K562 (cell line): Measurements from ENCODE around the gene ILF2. TPM values are rescaled to one million over a fixed set of nuclear protein-coding genes. Genes with fewer than 3 reads are reported as not detected.

Experiments
- ATAC-seq: fragments of 200-7000 bp; cut with Tn5 transposase; 3 replicates; pipeline ENCODE4 v1.9.1; 2020; ENCODE audit warnings: moderate library complexity
- BruUV-seq: library from RNA; stranded (reverse); fragments of 400-500 nt; replicated peaks from 2 replicates; lab custom pipeline; 2021; lab: Mats Ljungman, UMichigan
- CTCF ChIA-PET: fragments of 300-600 bp; formaldehyde crosslinking; extraction: SDS; loops from one replicate; lab custom pipeline; 2021; ENCODE audit warnings: low intra/inter-chr PET ratio; lab: Yijun Ruan, JAX
- POLR2A ChIA-PET: fragments of 300-600, 350-650 bp; sonication (Branson Sonifier 250); formaldehyde crosslinking; extraction: SDS; loops from one replicate; lab custom pipeline; 2021; ENCODE audit warnings: antibody characterized with exemption, inconsistent platforms; lab: Yijun Ruan, JAX
- DNase-seq, 4 experiments: peaks; one replicate each; pipeline versions ENCODE4 v3.0.0 to v3.0.0-alpha.2; 2011 to 2018; ENCODE audit warnings: low spot score in 3 of 4, mixed read lengths in 3 of 4; ENCODE audit errors: extremely low read depth in 1 of 4
- FAIRE-seq: peaks from 2 replicates; lab custom pipeline; 2011; peaks lifted over from hg19 to GRCh38; lab: Jason Lieb, UNC
- H2AFZ ChIP-seq: 2 replicates; pipeline ENCODE4 v1.6.0; 2011; ENCODE audit warnings: low read depth, low read length, control low read depth, inconsistent platforms
- H3K27ac ChIP-seq: fragments of 200-600 bp; 3 replicates; pipeline ENCODE4 v1.8.0; 2011; ENCODE audit warnings: low read depth, mild to moderate bottlenecking, control low read depth, inconsistent platforms, low read length, moderate library complexity, mixed read lengths; ENCODE audit errors: extremely low read depth
- H3K27me3 ChIP-seq, 2 experiments: fragments of 300-600 bp in 1 of 2; 2 replicates in 1 of 2; 3 replicates in 1 of 2; pipeline versions ENCODE4 v1.6.0 to v1.8.0; 2011; ENCODE audit warnings: inconsistent platforms in 2 of 2, low read length in 2 of 2, mild to moderate bottlenecking in 1 of 2, mixed read lengths in 1 of 2, moderate library complexity in 1 of 2; ENCODE audit not compliant: control insufficient read depth in 2 of 2, insufficient read depth in 2 of 2
- H3K36me3 ChIP-seq: fragments of 300-600 bp; 3 replicates; pipeline ENCODE4 v1.8.0; 2011; ENCODE audit warnings: mild to moderate bottlenecking, low read length, inconsistent platforms; ENCODE audit not compliant: control insufficient read depth, insufficient read depth
- H3K4me1 ChIP-seq, 2 experiments: fragments of 200-600 bp in 1 of 2; replicated peaks in 1 of 2; 2 replicates in 1 of 2; 3 replicates in 1 of 2; pipeline versions ENCODE4 v1.5.1 to v1.8.0; 2011; ENCODE audit warnings: inconsistent platforms in 2 of 2, low read length in 2 of 2, mild to moderate bottlenecking in 1 of 2, mixed read lengths in 1 of 2, moderate library complexity in 1 of 2; ENCODE audit not compliant: control insufficient read depth in 2 of 2, insufficient read depth in 2 of 2
- H3K4me2 ChIP-seq: 2 replicates; pipeline ENCODE4 v1.6.1; 2011; ENCODE audit warnings: low read length, control low read depth, inconsistent platforms, mixed read lengths; ENCODE audit not compliant: insufficient read depth
- H3K4me3 ChIP-seq: fragments of 200-600 bp; sonication (generic), shearing (Covaris generic); 2 replicates; pipeline ENCODE4 v1.5.1; 2016; ENCODE audit warnings: control low read depth, inconsistent platforms
- H3K79me2 ChIP-seq: fragments of 200-600 bp; 3 replicates; pipeline ENCODE4 v1.8.0; 2011; ENCODE audit warnings: low read length, inconsistent platforms; ENCODE audit not compliant: control insufficient read depth, insufficient read depth
- H3K9ac ChIP-seq, 2 experiments: 2 replicates each; pipeline versions ENCODE4 v1.6.0 to v1.6.1; 2011; ENCODE audit warnings: low read depth in 2 of 2, low read length in 2 of 2, control low read depth in 1 of 2, inconsistent platforms in 1 of 2, mild to moderate bottlenecking in 1 of 2, mixed read lengths in 1 of 2; ENCODE audit not compliant: insufficient read depth in 1 of 2
- H3K9me1 ChIP-seq: one replicate; pipeline ENCODE4 v1.6.0; 2011; ENCODE audit warnings: inconsistent platforms, mild to moderate bottlenecking, low read length, moderate library complexity; ENCODE audit not compliant: control insufficient read depth, insufficient read depth
- H3K9me3 ChIP-seq: replicated peaks from 2 replicates; pipeline ENCODE4 v1.5.1; 2011; ENCODE audit warnings: low read depth, low read length, inconsistent platforms; ENCODE audit not compliant: control insufficient read depth, insufficient read depth
- H4K20me1 ChIP-seq: replicated peaks from 2 replicates; pipeline ENCODE4 v1.6.1; 2011; ENCODE audit warnings: low read length, inconsistent platforms, mixed read lengths; ENCODE audit not compliant: control insufficient read depth, insufficient read depth
- ETV6 ChIP-seq, 3 experiments: fragments of 150-350 bp in 1 of 3; sonication (generic) in 1 of 3; formaldehyde crosslinking in 1 of 3; IDR thresholded peaks; 2 replicates each; pipeline versions ENCODE4 v1.6.1 to v1.8.0; 2014 to 2022; ENCODE audit warnings: borderline replicate concordance in 2 of 3, low read depth in 2 of 3, antibody characterized with exemption in 1 of 3, low read length in 1 of 3, mild to moderate bottlenecking in 1 of 3, missing genetic modification reagents in 1 of 3
- FOXA3 ChIP-seq, 2 experiments: fragments of 450-650 bp in 1 of 2; sonication (generic) in 1 of 2; formaldehyde crosslinking; IDR thresholded peaks in 1 of 2; conservative IDR thresholded peaks in 1 of 2; 2 replicates each; pipeline versions ENCODE4 v1.4.0 to v1.8.0; 2020 to 2022; ENCODE audit warnings: mild to moderate bottlenecking in 2 of 2, missing genetic modification reagents in 1 of 2
- KLF1 ChIP-seq: fragments of 450-650 bp; IDR thresholded peaks from 2 replicates; pipeline ENCODE4 v1.6.1; 2016; ENCODE audit warnings: missing genetic modification characterization, missing compliant biosample characterization
- KLF13 ChIP-seq: fragments of 450-650 bp; IDR thresholded peaks from 2 replicates; pipeline ENCODE4 v1.6.1; 2016; ENCODE audit warnings: missing genetic modification characterization, low read depth, mild to moderate bottlenecking, missing compliant biosample characterization, moderate library complexity, borderline replicate concordance
- NCOA6 ChIP-seq: fragments of 450-650 bp; IDR thresholded peaks from 2 replicates; pipeline ENCODE4 v1.6.1; 2017; ENCODE audit warnings: mild to moderate bottlenecking
- POLR3A ChIP-seq: IDR thresholded peaks from 2 replicates; pipeline ENCODE4 v1.6.1; 2011; ENCODE audit warnings: borderline replicate concordance, mild to moderate bottlenecking, moderate library complexity; ENCODE audit not compliant: insufficient read length, insufficient read depth; ENCODE audit errors: extremely low read depth
- RB1 ChIP-seq: fragments of 450-650 bp; IDR thresholded peaks from 2 replicates; pipeline ENCODE4 v1.6.1; 2017; ENCODE audit warnings: low read depth, mild to moderate bottlenecking
- RBFOX2 ChIP-seq: fragments of 200-400 bp; formaldehyde crosslinking; IDR thresholded peaks from 2 replicates; pipeline ENCODE4 v1.6.1; 2017; ENCODE audit warnings: low read depth, mild to moderate bottlenecking, low read length, moderate library complexity
- TOE1 ChIP-seq, 2 experiments: fragments of 450-650 bp in 1 of 2; sonication (generic) in 1 of 2; formaldehyde crosslinking in 1 of 2; IDR thresholded peaks; 2 replicates each; pipeline versions ENCODE4 v1.7.1 to v1.8.0; 2016 to 2022; ENCODE audit warnings: borderline replicate concordance in 2 of 2, mild to moderate bottlenecking in 2 of 2, antibody characterized with exemption in 1 of 2, inconsistent platforms in 1 of 2, low read depth in 1 of 2, missing genetic modification reagents in 1 of 2, moderate library complexity in 1 of 2
- UBTF ChIP-seq, 2 experiments: IDR thresholded peaks; 2 replicates each; pipeline ENCODE4 v1.6.1; 2012; ENCODE audit warnings: improper control_type of control experiment in 2 of 2, low read depth in 2 of 2, low read length in 2 of 2, borderline replicate concordance in 1 of 2
- XRCC4 ChIP-seq: IDR thresholded peaks from one replicate; pipeline ENCODE4 v1.6.1; 2011; ENCODE audit not compliant: insufficient read depth, insufficient read length; ENCODE audit errors: extremely low read depth
- ZC3H8 ChIP-seq: fragments of 450-650 bp; IDR thresholded peaks from 2 replicates; pipeline ENCODE4 v1.6.1; 2017
- ZNF133 ChIP-seq: fragments of 250-450 bp; sonication (Bioruptor Pico); IDR thresholded peaks from 2 replicates; pipeline ENCODE4 v1.4.0; 2020; ENCODE audit warnings: mild to moderate bottlenecking
- ZNF232 ChIP-seq: sonication (generic); formaldehyde crosslinking; IDR thresholded peaks from 2 replicates; pipeline ENCODE4 v1.8.0; 2022; ENCODE audit warnings: mild to moderate bottlenecking, missing genetic modification reagents
- ZNF316 ChIP-seq: fragments of 450-650 bp; IDR thresholded peaks from 2 replicates; pipeline ENCODE4 v1.6.1; 2016
- WGBS: fragments of 100-300 bp; shearing (Covaris generic); methylation state at CpG from one replicate; pipeline ENCODE4 v1.1.6; 2016; ENCODE audit warnings: low coverage, mixed read lengths; ENCODE audit not compliant: insufficient coverage; ENCODE audit errors: missing lambda C conversion rate; 5-methylcytosine and 5-hydroxymethylcytosine counted together
- in situ Hi-C: fragments of 300-500 bp; cut with MboI; formaldehyde crosslinking; loops from 4 replicates; pipeline ENCODE4 v1.15.0; 2018; ENCODE audit warnings: inconsistent platforms, mixed read lengths
- intact Hi-C: fragments of 100-400 bp; cut with micrococcal nuclease; formaldehyde crosslinking; loops from 2 replicates; pipeline ENCODE4 v1.14.2; 2022
- polyA plus RNA-seq, 8 experiments: library from polyadenylated mRNA; depleted of rRNA in 4 of 8; stranded (reverse) in 5 of 8; unstranded in 3 of 8; fragments of >200 nt; fragmentation: Nextera tagmentation in 2 of 8; fragmentation: Illumina TruSeq in 1 of 8; extraction: Ambion mirVana in 2 of 8; extraction: Trizol in 1 of 8; gene quantifications; 2 replicates each; pipeline versions ENCODE4 v1.2.1 to v1.2.3, GENCODE V29; 2011 to 2014; ENCODE audit warnings: inconsistent platforms in 1 of 8, missing spikeins in 1 of 8
- total RNA-seq, 7 experiments: library from RNA; depleted of rRNA in 6 of 7; stranded (reverse); fragments of >200 nt in 6 of 7; fragmentation: Illumina TruSeq in 2 of 7; extraction: Trizol in 2 of 7; gene quantifications; 2 replicates each; pipeline versions ENCODE4 v1.2.1 to v1.2.3, GENCODE V29; 2011 to 2021; ENCODE audit warnings: low replicate concordance in 1 of 7

ILF2 gene
- total and polyA plus RNA-seq, 9 of the 15 experiments (the other 6 are each of a cell fraction or from before 2014, with no cell fraction given), result 282 to 726 (median 474) TPM

- Histone ChIP-seq H3K9me3 (no peaks in the 10 kb centered on the region), H3K27me3 (no peaks in the 10 kb centered on the region), H3K4me1 (peaks cover 17 to 20% of the 10 kb centered on the region in 2 experiments), H4K20me1 (no peaks in the 10 kb centered on the region; the same call in 1 of the 2 replicates), H3K9me1 (no peaks in the 10 kb centered on the region), H2AFZ (peak within 1 kb of the TSS; percentile 81), H3K36me3 (peaks cover 35% of the 10 kb centered on the region), H3K27ac (peak within 1 kb of the TSS; percentile 98), H3K4me2 (peak within 1 kb of the TSS; percentile 88), H3K79me2 (peaks cover 46% of the 10 kb centered on the region), H3K4me3 (peak within 1 kb of the TSS; percentile 89), H3K9ac (peak within 1 kb of the TSS; percentile 100)
- ATAC-seq, result peak; percentile 94
- in situ Hi-C loops, result no loop called here
- WGBS, result under 1% methylated on average over 60 of the region's 65 CpGs
- TSS peak; percentile 85 for BruUV-seq
- peak; percentile 95 for FAIRE-seq
- CTCF ChIA-PET, result no interaction called here
- POLR2A ChIA-PET, result interaction anchor here (0.5 to 11.6 kb wide), 24 partner anchors 10 to 913 kb away, joined by 3 to 205 read pairs (median 3); partner anchors contain the start of genes S100A14 and SNAPIN
- DNase-seq, result peak; percentile 94 to 98 (median 95)
- intact Hi-C loops, result loop anchor here (1.0 to 5.0 kb wide), 2 partner anchors 37 to 102 kb away; no protein-coding TSS in a partner anchor
- no peak for TF ChIP-seq KLF1 (tag)
- TF ChIP-seq ZNF133, result no peak
- peak in 1 of 2 experiments; percentile 88; a peak in 2 of 4 replicates for TF ChIP-seq FOXA3 (CRISPR knock-in tag; conservative IDR thresholded peaks at IDR 0.05 in 1 of 2, IDR thresholded peaks at IDR 0.05 in 1 of 2)
- TF ChIP-seq NCOA6, result peak; percentile 86
- no peak for TF ChIP-seq ZNF232 (CRISPR knock-in tag)
- TF ChIP-seq RB1, result peak; percentile 50; the same call in 1 of the 2 replicates
- 0 out of 4 replicates have a peak, but pooled peaks have one; percentile 33 to 57 for TF ChIP-seq UBTF (IDR thresholded peaks at IDR 0.05; ENCODE audit: borderline replicate concordance in 1 of 2, low read depth in 2 of 2, low read length in 2 of 2)
- peak; percentile 33 for TF ChIP-seq KLF13 (tag)
- TF ChIP-seq ZNF316, result no peak
- peak; percentile 38; the same call in 1 of the 2 replicates for TF ChIP-seq ZC3H8
- no peak for TF ChIP-seq POLR3A
- peak; percentile 99 for TF ChIP-seq RBFOX2
- no peak for TF ChIP-seq XRCC4
- peak; percentile 87 for TF ChIP-seq TOE1 (IDR thresholded peaks at IDR 0.05; ENCODE audit: borderline replicate concordance)
- TF ChIP-seq TOE1 (CRISPR knock-in tag; IDR thresholded peaks at IDR 0.05; ENCODE audit: borderline replicate concordance, low read depth), result 0 out of 2 replicates have a peak, but pooled peaks have one; percentile 12
- no peak for TF ChIP-seq ETV6 (IDR thresholded peaks at IDR 0.05; ENCODE audit: borderline replicate concordance in 1 of 2, low read depth in 2 of 2, low read length in 1 of 2)
- 0 out of 2 replicates have a peak, but pooled peaks have one; percentile 43 for TF ChIP-seq ETV6 (CRISPR knock-in tag; IDR thresholded peaks at IDR 0.05; ENCODE audit: borderline replicate concordance)
These were observed 36.8 kb downstream of the ILF2 start, which contains the start of gene CHTOP for GRCh38 chr1:153633754-153634665. Gene CHTOP, plus strand, starts transcription at chr1:153634066. Its CDS starts 2,523 bp downstream, at chr1:153636589.
